DLD1 (cell line): ENCODE results near the gene ZNF213.

Source experiments
- in situ Hi-C: cut with HindIII; loops from 2 replicates; pipeline ENCODE4 v1.10.0; 2017; ENCODE audit warnings: low sequenced_read_pairs

Gene ZNF213

GRCh38 chr16:3188675-3188924 is 53.8 kb downstream of the ZNF213 start:
- in situ Hi-C loops: no loop called here

GRCh38 chr16:3188925-3189825 is 54.3 kb downstream of the ZNF213 start:
- in situ Hi-C loops: no loop called here

- in situ Hi-C loops: no loop called here
Observed at GRCh38 chr16:3189869-3190268, 55.0 kb downstream of the ZNF213 start.

GRCh38 chr16:3190949-3191353 is 56.1 kb downstream of the ZNF213 start:
- in situ Hi-C loops: no loop called here
